Vagina (tissue), 2 donors: ENCODE data around the gene SIRT2.

Source experiments
- POLR2AphosphoS5 ChIP-seq, 2 donors: sonication (generic); formaldehyde crosslinking; IDR thresholded peaks; one replicate each; pipeline ENCODE4 v1.9.0; 2017; ENCODE audit warnings: antibody characterized with exemption in 2 of 2, mild to moderate bottlenecking in 2 of 2, low read depth in 1 of 2; ENCODE audit not compliant: insufficient read depth in 1 of 2
- TF ChIP-seq, protein P1 (sequence below), 3 experiments: fragments of 450-650 bp in 2 of 3; fragments of 200-600 bp in 1 of 3; sonication (generic) in 1 of 3; IDR thresholded peaks; one replicate each; pipeline ENCODE4 v1.5.1; 2017 to 2019; ENCODE audit warnings: antibody characterized with exemption in 3 of 3, mild to moderate bottlenecking in 2 of 3, moderate library complexity in 2 of 3

DNA sequence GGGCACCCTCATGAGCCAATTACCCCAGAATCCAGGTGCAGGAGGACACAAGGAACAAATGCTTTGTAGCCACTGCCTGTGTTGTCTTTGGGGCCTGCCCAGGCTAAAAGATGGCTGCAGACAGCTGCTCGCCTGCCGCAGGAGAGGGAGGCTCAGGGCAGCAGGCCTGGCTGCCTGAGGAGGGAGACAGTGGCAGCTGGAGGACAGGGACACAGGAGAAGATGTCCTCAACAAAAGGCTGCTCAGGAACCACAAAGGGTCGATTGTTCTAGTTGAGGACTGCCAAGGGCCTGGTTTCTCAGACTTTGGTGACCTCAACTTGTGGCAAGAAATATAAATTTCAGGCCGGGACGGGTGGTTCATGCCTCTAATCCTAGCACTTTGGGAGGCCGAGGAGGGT is 7.6 kb downstream of the SIRT2 start:
- TF ChIP-seq POLR2AphosphoS5 (IDR thresholded peaks at IDR 0.05; ENCODE audit: insufficient read depth in 1 of 2, low read depth in 1 of 2): no peak
- TF ChIP-seq, protein P1, sequence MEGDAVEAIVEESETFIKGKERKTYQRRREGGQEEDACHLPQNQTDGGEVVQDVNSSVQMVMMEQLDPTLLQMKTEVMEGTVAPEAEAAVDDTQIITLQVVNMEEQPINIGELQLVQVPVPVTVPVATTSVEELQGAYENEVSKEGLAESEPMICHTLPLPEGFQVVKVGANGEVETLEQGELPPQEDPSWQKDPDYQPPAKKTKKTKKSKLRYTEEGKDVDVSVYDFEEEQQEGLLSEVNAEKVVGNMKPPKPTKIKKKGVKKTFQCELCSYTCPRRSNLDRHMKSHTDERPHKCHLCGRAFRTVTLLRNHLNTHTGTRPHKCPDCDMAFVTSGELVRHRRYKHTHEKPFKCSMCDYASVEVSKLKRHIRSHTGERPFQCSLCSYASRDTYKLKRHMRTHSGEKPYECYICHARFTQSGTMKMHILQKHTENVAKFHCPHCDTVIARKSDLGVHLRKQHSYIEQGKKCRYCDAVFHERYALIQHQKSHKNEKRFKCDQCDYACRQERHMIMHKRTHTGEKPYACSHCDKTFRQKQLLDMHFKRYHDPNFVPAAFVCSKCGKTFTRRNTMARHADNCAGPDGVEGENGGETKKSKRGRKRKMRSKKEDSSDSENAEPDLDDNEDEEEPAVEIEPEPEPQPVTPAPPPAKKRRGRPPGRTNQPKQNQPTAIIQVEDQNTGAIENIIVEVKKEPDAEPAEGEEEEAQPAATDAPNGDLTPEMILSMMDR (IDR thresholded peaks at IDR 0.05): no peak
